Hematopoietic multipotent progenitor cell treated with erythropoietin and hydrocortisone succinate and interleukin-3 and kit ligand, for 15 days (in vitro differentiated cells): ENCODE measurements around the gene RRP1.

Experiments used
- DNase-seq: peaks from one replicate; pipeline ENCODE4 v3.0.0-alpha.2; 2015; ENCODE audit warnings: low spot score

Gene RRP1, protein sequence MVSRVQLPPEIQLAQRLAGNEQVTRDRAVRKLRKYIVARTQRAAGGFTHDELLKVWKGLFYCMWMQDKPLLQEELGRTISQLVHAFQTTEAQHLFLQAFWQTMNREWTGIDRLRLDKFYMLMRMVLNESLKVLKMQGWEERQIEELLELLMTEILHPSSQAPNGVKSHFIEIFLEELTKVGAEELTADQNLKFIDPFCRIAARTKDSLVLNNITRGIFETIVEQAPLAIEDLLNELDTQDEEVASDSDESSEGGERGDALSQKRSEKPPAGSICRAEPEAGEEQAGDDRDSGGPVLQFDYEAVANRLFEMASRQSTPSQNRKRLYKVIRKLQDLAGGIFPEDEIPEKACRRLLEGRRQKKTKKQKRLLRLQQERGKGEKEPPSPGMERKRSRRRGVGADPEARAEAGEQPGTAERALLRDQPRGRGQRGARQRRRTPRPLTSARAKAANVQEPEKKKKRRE

DNA sequence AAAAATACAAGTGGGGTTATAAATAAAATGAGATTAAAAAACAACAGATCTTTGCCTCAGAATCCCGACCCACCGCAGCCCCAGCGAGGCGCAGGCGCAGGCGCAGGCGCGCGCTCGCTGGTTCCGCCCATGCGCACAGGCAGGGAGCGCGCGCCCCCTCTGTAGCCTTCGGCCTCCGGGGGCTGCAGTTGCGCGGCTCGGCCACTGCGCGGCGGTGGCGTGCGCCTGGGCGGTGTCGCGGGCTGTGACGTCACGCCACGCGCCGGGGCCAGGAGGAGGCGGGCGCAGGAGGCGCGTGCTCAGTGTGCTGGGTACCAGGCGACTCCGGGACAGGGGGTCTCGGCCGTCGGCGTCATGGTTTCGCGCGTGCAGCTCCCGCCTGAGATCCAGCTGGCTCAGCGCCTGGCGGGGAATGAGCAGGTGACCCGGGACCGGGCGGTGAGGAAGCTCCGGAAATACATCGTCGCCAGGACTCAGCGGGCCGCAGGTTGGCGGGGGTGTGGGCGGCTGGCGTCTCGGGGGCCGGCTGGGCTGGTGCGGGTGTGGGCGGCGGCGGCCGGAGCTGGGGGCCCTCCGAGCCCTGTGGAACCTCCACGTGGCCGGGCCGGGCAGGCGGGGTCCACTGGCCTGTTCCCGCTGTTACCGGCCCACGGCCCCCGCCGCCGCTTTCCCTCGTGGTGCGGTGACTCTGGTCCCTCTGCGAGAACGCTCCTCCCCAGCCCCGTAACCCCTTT is at the start of gene RRP1:
RRP1 (plus strand) TSS at position 302 of the 734 bp plus-strand sequence; CDS start at position 355, 53 bp downstream.
- DNase-seq = peak; percentile 92

DNA sequence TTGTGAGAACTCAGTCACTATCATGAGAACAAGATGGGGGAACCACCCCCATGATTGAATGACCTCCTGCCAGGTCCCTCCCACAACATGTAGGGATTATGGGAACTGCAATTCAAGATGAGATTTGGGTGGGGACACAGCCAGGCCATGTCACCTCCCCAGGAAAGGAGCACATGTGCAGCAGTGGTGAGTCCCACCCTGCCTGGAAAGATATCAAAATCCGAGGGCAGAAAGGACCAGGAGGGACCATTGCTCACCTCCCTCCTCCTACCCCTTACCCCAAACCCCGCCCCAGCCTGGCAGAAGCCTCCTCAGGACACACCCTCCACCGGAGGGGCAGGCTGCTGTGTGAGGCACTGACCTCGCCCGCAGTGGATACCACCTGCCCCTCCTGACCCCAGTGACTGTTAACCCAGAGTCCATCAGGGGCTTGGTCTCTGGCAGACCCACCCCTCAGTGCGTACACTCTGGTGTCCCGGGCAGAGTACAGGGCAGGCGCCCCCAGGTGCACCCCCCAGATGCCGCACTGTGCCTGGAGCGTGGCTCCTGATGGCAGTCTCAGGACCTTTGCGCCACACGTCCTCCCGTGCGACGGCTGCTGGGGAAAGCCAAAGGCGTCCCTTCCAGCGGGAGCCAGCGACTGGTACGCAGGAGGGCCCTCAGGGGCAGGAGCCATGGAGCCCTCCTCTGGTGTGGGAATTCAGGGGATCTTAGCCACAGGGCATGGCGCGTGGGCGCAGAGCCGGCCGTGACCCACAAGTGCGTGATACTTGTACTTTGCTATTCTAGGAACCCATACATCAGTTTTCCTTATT is 49.5 kb upstream of the RRP1 start:
- DNase-seq = no peak

DNA sequence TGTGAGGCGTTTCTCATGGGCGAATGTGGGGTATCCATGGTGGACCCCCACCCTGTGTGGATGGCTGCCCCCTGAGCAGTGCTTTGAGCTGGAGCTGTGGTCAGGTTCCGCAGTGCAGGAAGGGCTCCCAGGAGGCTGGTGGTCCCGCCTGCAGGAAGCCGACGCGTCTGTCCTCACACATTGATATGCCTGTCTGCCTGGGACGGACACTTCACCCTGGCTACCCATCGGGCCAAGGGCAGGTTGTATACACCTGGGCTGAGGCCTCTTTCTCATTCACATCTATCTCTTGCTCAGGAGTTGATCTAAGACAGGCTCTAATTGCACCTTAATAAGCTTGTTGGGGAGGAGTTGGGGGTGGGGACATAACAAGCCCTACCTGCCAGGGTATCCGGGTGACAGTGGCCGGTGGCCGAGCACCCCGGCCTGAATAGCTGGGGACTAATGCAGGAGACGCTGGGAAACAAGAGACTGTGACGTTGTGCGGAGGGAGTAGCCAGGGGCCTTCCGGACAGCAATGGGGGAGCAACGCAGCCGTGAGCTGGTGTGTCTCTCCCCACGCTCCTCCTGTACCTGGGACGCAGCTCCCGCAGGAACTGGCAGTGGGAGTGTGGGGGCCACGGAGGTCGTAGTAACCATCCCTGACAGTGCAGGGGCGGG is 48.8 kb upstream of the RRP1 start:
- no peak for DNase-seq

DNA sequence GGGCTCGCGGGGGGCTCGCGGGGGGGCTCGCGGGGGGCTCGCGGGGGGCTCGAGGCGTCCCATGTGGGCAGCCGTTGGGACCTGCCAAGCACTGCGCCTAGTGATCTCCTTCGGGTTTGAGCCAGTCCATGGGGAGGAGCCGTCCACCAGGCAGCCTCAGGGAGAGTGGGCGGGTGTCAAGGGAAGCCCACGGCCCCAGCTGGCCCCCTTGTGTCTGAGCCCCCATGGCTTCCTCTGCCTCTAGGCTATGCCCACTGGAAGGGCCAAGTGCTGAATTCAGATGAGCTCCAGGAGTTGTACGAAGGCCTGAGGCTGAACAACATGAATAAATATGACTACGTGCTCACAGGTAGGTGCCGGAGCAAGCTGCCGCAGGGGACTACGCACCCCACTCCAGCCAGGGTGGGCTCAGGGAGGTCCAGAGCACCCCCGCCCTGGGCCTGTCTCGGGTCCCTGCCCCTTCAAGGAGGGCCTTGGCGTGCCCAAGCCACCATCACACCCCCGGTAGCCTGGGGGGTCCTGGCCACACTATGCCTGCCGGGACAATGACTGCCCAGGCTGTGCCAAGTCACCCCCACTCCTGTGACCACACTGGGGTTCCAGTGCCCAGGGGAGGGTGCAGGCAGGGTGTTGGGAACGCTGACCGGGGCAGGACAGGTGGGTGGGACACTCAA is 47.8 kb upstream of the RRP1 start:
- DNase-seq = no peak

DNA sequence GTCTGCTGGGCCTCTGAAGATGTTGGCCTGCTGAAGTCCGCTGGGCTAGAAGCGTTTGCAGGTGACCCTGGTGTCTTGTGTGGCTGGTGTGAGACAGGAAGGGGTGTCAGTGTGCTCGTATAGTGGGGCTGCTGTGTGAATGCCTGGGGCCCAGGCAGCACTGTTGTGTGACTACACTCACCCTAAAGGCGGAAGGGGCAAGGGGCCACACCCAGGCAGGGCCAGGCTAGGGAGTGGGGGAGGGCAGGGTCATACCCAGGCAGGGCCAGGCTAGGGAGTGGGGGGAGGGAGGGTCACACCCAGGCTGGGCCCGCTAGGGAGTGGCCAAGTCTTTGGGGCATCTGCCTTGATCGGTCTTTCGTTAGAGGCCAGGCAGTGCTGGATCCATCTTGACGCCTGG is 45.4 kb upstream of the RRP1 start:
- peak; percentile 23 for DNase-seq

DNA sequence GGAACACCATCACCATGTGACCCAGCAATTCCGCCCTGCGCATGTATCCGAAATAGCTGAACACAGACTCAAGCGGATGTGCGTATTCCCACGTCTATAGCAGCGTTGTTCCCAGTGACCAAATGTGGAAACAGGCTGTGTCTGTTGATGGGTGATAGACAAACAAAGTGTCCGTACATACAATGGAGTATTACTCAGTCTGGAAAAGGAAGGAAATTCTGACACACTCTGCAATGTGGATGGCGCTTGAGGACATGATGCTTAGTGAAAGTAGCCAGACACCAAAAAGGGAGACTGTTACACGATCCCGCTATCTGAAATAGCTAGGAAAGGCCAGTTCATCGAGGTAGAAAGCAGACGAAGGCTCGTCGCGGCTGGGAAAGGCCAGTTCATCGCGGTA is 44.7 kb upstream of the RRP1 start:
- no peak for DNase-seq

DNA sequence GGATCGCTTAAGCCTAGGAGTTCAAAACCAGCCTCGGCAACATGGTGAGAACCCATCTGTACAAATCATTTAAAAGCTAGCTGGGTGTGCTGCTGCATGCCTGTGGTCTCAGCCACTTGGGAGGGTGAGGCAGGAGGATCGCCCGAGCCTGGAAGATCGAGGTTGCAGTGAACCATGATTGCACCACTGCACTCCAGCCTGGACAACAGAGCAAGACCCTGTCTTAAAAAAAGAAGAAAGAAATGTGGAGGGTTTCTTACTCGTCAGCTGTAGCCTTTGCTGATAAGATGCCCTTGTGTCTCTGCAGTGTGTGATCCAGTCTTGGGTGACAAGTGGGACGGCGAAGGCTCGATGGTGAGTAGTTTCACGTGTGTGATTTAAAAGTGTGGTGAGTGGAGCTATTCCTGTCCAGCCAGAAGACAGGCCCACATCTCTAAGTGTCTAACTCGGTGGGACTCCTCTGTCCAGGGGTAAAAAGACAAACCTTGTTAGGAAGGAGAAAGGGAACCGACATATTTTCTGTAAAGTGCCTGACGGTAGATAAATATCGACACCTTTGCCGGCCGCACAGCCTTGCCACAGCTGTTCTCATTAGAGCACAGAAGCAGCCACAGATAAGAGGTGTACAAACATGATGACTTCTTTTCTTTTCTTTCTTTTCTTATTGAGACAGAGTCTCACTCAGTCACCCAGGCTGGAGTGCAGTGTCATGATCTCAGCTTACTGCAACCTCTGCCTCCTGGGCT is 43.4 kb upstream of the RRP1 start:
- no peak for DNase-seq

DNA sequence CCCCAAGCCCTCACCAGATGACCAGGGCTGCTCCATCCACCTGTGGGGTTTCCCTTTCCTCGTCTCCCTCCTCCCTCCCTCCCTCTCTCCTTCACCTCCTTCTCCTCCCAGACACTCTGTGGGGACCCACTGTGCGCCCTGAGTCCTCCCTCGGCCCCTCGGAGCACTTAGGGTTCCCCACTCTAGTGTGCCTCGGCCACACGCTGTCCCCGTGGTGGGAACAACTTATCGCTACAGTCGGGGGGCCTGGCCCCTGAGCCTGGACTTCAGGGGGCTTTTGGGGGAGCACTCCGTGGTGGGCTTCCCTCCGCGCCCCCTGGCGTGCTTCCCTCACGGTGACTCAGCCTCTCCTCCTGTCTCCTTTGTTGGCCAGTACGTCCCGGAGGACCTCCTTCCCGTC is 40.8 kb upstream of the RRP1 start:
- DNase-seq = no peak

DNA sequence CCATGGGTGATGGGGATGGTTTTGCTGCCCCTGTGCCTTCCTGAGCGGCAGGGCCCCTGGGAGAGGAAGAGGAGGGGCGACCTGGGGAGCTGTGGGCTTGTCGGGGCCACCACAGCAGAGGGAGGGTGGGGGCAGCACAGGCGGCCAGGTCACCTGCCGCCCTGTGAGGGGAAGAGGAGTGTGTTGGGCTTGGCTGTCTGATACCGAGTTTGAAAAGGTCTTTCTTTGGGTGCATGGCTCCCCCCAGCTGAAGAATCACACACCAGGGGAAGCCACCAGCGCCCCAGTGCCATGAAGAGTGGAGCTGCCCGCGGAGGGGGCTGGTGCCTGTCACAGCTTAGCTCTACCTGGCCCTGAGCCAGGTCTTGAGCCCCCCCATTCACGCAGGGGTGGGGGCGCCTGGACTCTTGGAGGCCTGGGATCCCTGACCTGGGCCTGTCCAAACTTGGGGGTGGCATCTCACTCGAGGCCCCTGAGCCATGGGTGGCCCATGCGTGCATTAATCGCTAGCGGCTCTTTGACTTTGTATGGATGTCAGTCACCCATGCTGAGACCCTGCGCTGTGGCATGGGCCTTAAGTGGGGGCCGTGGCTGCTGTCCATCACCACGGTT is 39.6 kb upstream of the RRP1 start:
- no peak for DNase-seq

DNA sequence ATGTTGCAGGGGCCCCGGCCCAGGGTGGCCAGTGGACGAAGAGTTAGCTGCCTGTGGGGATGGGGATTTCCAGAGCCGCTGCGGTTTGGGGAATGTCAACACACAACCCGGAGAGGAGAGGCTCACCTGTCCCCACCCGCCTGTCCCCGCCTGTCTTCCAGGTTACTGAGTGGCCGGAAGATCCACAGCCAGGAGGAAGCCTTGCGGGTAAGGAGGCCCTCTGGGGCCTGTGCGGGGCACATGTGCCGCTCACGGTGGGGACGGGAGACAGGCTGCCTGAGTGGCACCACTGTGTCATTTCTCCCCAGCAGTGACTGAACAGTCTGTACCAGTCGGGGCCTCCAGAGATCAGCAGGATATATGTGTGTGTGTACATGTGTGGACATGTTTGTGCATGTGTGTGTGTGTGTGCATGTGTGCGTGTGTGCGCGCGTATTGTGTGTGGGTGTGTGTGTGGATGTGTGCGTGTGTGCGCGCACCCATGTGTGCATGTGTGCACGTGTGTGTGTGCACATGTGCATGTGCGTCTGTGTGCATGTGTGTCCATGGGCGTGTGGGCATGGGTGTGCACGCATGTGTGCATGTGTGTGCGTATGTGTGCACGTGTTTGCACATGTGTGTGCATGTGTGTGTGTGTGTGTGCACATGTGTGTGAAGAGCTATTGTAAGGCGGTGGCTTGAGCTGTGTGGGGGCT is 38.9 kb upstream of the RRP1 start:
- no peak for DNase-seq

DNA sequence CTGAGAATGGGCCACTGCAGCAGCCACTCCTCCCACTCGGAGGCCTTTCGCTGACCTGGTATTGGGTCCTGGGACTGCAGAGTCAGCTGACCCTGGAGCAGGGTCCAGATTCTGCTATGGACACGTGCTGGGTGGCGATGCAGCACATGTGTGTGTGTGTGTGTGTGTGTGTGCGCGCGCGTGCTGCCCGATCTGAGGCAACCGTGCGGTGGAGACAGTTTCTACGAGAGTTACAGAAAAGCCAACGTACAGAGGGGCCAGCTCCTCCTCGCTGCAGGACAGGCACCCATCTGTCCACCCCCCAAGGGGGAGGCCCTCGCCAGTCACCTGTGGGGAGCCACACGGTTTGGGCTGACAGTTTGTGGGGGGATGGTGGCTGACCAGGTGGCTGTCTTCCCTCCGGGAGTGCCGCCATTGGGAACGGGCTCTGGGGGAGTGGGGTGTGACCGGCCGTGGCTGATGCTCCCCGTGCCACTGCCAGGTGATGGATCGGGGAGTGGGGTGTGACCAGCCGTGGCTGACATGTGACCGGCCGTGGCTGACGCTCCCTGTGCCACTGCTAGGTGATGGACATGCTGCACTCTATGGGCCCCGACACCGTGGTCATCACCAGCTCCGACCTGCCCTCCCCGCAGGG is 37.3 kb upstream of the RRP1 start:
- no peak for DNase-seq

DNA sequence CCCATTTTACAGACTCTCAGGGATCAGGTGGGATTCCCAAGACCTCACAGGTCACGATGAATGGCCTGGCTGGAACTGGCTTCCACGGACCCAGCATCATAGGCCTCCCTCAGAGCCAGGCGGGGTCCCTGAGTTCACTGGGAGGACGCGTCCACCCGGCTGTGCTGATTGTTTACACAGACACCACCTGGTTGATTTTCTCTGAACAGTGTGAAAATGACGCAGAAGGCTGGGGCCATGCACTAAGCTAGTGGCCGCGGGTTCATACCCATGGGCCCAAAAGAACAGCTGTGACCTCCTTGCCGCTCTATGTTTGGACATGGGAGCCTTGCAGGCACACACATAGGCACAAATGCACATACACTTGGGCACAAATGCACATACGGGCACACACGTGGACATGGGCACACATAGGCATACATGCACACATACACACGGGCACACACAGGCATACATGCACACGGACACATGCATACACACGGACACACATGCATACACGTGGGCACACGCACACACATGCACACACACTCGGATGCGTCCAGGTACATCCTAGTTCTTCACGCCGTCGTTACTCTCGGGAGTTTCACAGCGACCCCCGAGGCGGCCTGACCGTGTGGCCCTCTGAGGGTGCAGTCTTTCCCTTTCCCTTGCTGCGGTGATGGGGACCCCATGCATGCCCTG is 36.5 kb upstream of the RRP1 start:
- DNase-seq = no peak

DNA sequence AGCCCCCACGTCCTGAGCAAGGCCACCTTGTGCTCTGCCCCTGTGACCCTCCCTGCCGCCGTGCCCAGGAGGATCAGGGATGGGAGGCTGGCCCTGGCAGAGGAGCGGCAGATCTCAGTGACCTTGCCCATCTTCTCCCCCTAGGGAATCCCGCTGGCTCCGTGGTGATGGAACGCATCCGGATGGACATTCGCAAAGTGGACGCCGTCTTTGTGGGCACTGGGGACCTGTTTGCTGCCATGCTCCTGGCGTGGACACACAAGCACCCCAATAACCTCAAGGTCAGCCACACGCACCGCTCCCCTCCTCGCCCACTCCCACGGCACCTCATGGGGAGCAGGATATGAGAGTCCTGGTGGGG is 36.0 kb upstream of the RRP1 start:
- no peak for DNase-seq

DNA sequence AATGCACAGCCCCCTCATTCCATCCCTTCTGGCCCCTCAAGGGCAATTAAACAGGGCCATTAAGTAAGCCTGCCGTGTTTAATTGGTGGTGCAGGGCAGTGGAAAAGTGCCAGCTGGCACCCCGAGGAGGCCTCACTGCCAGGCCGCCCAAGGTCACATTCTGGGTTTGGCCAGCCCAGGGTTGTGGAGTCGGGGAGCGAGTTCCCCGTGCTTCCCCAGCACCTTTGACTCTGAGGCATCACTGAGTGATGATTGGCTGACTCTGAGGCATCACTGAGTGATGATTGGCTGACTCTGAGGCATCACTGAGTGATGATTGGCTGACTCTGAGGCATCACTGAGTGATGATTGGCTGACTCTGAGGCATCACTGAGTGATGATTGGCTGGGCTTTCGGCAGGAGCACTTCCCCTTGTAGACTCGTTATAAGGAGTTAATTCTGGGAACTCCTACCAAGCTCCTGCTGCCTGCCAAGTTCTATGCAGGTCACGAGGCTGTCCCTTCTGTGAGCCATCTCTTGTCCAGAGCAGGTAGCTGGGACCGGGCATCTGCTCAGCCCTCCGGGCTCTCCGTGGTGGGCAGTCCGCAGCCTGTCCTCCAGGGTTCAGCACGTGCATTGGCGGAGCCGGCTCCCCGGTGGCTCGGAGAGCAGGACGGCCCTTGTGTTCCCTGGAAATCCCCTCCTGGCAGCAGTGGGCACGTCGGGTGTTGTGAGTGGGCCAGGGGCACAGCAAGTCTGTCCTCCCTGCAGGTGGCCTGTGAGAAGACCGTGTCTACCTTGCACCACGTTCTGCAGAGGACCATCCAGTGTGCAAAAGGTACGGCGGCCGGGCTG is 34.2 kb upstream of the RRP1 start:
- no peak for DNase-seq

DNA sequence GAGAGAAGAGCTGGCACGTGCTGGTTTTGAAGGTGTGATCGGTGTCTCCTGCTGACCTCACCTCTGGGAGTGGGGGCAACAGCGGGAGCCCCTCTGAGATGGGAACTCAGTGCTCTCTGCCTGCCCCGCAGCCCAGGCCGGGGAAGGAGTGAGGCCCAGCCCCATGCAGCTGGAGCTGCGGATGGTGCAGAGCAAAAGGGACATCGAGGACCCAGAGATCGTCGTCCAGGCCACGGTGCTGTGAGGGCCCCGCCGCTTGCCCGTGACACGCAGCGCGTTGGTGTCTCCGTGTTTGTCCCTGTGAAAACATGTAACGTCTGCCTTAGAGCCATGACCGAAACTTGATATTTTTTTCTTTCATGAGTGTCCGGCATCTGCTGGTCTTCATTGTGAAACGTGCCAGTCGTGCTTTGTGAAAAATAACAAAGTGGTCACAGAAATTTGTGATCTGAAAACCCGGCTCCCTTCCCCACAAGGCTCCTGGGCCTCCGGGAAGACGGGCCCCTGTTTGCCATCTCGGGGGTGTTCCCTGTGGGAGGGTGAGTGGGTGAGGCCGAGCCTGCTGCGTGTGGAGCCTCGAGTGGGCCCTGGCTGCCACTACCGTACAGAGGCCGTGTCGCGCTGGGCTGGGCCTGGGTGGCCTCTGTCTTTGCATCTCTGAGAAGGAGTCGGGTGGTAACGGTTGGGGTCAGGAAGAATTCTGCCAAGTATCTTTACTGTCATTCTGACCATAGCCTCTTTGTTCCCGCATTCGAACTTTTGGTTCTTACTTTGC is 33.4 kb upstream of the RRP1 start:
- no peak for DNase-seq

DNA sequence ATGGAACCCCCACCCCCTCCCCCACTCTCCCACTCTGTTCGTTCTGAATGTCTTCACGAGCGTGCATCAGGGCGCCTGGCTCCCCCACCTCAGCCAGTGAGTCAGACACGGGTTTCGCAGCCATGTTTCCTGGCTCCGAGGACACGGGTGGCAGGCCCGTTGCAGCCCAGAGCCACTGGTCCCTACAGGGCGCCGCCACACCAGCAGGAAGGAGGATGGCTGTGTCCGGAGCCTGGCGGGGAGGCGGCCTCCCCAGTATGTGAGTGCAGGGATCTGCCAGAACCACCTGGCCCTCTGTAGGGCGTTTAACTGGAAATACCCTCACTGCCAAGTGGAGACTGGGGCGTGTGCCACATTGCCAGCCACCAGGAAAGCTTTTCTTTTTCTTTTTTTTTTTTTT is 31.8 kb upstream of the RRP1 start:
- DNase-seq = no peak

DNA sequence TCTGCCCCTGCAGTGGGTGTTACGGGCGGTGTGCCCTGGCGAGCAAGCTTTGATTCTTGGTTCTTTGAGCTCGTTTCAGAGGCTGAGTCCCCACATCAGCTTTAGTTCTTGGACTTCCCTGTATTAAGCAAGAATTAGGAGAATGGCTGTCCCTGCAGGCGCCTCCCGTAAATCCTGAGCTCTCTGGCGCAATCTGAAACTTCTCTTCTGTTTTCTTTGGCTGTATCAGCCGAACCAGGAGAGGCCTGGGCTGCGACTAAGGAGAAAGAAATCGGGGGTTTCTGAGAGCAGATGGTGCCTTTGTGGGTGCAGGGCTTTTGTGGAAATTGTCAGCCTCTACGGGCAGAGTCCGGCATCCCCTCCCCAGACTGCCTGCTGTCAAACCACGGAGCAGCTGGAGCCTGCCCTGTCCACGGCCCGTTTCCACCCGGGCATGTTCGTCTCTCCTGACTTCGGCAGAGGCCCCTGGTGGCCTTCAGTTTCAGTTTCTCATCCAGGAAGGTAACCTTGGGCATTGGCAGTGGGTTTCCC is 31.2 kb upstream of the RRP1 start:
- no peak for DNase-seq
